GM21447 (cell line): ENCODE results near the gene HEMK1.

Source experiments
- ATAC-seq: cut with Tn5 transposase; IDR thresholded peaks from one replicate; pipeline ENCODE4 v1.9.1; 2021; ENCODE audit not compliant: unreplicated experiment

The HEMK1 gene

DNA sequence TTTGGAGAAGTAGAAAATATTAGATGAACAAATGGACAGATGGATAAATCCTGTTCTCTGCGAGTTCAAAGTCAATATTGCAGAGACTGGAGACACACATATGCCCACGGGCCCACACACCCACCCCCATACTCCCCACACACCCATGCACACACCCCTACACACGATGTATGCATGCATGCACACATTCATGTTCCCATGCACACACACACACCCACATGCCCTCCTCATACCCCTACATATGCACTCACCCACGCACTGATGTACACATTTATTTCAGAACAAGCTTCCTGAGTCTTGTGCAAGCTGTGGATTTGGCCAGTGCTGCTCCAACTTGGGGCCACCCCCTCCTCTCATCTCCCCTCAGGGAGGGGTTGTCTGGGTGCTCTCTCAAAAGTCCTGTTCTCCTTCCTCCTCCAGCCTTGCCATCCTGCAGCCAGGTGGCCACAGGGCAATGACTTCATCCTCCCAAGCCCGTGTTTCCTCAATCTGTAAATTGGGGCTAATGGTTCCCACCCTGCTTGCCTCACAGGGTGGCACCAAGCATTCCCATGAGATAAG is 64.0 kb downstream of the HEMK1 start:
- no peak for ATAC-seq

DNA sequence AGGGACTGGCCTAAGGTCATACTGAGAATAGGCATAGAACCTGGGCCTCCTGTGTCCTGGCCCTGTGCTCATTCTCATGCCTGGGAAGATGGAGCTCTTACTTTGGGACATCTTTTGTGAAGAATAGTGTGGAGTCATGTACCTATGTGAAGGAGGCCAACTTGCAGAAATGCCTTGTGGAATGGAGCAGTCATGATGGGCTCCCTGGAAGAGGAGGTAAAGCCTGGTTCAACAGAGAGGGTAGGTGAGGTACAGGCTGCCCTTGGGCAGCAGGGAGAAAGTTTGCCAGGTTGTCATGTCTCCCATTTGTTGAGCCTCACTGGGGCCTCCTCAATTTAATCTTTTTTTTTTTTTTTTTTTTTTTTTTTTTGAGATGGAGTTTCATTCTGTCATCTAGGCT is 65.7 kb downstream of the HEMK1 start:
- no peak for ATAC-seq

DNA sequence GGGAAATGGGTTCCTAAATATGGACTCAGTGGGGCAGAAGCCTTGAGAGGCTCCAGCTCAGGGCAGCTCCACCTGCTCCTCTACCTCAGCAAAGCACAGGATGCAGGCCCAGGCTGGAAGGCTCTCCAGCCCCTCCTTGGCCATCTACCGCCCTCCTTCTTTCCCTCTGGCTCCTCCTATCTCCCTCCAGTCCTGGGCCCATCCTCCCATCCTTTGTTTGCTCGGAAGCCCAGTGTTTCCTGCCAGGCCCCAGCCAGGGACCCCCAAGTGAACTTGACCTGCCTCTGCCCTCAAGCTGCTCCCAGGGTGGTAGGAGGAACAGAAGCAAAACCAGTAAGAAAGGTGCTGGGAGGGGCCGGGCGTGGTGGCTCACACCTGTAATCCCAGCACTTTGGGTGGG is 67.7 kb downstream of the HEMK1 start:
- no peak for ATAC-seq

DNA sequence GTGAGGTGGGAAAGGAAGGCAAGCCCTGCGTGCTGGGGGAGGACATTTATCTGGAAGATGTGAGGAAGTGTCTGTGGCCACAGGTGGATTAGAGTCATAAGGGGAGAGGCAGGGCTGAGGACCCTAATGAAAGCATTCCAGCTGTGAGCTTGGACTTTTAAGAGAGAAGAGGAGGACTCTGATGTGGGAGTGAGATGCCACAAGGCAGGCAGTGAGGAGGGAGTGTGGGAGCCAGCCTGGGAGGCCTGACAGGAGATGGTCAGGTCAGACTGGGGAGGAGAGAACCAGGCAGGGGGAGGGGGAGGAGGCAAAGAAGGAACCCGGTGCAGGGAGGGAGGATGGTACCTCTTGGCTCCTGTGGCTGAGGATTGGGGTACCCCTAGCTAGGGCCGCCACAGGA is 68.6 kb downstream of the HEMK1 start:
- ATAC-seq = no peak

DNA sequence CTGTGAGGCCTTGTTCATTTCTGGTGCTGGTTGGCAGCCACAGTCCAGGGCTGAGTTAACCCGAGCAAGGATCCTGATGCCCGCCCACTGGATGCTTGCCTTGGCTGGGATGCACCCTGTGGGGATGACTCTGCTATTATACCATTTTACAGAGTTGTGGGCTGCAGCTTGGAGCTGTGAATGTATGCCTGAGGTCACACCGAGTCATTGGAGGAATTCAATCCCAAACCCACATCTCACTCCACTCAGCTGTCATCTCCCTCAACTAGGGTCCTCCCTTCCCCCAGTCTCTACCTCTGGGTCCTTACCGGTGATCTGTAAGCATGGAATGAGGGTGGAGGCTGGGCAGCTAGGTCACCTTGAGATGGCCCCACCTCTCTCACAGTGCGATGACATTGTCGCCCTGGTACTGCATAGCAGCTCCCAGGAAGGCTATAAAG is 69.8 kb downstream of the HEMK1 start:
- no peak for ATAC-seq

DNA sequence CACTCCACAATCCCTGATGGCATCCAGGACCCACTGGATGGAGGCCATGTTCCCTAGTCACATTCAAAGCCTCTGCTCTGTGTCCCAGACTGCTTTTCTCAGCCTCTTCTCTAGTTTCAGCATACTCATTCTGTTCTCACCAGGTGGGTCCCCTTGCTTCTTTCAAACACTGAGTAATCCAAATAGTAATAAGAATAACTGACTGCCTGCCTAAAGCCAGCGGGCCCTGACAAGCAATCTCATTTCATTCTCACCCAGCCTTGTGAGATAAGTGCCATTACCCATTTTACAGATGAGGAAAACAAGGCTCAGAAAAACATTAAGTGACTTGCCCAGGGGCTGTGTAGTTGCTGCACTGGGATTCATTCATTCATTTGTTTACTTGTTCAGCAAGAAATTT is 73.1 kb downstream of the HEMK1 start:
- no peak for ATAC-seq

DNA sequence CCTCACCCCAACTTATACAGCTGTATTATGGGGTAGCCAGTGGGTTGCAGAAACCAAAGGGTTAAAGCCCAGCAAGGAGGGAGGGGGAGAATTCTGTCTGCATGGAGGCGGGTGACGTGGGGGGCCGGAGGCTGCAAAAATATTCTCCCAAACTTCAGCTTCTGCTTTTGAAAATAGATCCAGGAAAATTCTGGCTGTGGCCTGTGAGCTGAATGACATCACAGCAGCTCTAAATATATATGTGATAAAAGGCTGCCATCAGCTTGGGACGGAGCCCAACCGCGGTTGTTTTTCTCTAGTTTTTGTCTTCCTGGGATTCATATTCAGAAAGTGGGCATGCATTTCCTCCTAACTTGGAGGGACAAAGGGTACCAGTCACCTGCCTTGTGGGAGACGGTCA is 75.2 kb downstream of the HEMK1 start:
- ATAC-seq = no peak

DNA sequence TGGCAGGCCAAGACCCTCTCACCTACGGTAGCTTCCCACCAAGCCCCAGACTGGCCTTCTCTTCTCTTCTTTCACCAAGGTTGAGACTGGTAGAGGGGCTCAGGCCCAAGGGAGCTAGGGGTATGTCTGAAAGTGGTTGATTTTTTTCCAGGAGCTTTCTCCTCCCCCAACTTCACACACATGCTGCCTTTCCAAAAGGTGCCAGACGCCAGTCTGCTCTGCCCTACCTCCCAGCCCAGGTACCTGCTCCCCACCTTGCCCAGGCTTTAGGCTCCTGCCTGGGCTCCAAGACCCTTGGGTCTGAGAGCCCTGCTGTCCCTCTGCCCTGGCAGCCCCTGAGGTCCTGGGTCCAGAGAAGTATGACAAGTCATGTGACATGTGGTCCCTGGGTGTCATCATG is 76.1 kb downstream of the HEMK1 start:
- no peak for ATAC-seq
